ENCODE results near the gene PDE10A.

GRCh38 chr6:165656581-165657324, 6.3 kb downstream of the PDE10A start:
- no peak for TF ChIP-seq CTCF (IDR thresholded peaks at IDR 0.05)
- no peak for TF ChIP-seq EP300 (IDR thresholded peaks at IDR 0.05)
- no peak for TF ChIP-seq POLR2A (IDR thresholded peaks at IDR 0.05)
- TF ChIP-seq POLR2AphosphoS5 (IDR thresholded peaks at IDR 0.05), result no peak

All from suprapubic skin (tissue), 4 donors.